ENCODE results near the gene ZNF579. TPM values are rescaled to one million over a fixed set of nuclear protein-coding genes. Genes with fewer than 3 reads are reported as not detected.
A peak's percentile ranks its signal among the peaks of the same experiment; 100 is the strongest.

ZNF579 gene
- total and polyA plus RNA-seq, 10 of the 15 experiments (the other 5 are each of a cell fraction or from before 2014, with no cell fraction given): 0.11 to 11.7 (median 1.5) TPM

DNA sequence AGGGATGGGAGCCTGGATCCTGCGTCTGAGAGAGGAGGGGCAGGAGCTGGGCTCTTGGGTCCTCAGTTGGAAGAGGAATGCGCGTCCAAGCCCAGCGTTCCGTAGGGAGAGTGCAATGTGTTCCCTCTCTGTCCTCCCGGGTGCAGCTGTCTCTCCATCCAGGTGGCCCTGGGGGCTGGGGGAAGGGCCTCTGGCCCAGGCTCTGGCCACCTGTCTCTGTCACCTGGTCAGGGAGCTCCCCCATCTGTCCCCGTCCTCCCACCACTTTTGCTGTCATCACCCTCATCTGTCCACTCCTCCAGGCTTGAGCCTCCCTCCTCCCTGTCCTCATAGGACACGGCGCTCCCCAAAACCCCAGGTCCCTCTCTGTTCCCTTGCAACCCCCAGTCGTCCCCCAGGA is 40.0 kb downstream of the ZNF579 start (continued):
- TF ChIP-seq, protein P1, sequence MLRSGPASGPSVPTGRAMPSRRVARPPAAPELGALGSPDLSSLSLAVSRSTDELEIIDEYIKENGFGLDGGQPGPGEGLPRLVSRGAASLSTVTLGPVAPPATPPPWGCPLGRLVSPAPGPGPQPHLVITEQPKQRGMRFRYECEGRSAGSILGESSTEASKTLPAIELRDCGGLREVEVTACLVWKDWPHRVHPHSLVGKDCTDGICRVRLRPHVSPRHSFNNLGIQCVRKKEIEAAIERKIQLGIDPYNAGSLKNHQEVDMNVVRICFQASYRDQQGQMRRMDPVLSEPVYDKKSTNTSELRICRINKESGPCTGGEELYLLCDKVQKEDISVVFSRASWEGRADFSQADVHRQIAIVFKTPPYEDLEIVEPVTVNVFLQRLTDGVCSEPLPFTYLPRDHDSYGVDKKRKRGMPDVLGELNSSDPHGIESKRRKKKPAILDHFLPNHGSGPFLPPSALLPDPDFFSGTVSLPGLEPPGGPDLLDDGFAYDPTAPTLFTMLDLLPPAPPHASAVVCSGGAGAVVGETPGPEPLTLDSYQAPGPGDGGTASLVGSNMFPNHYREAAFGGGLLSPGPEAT (IDR thresholded peaks at IDR 0.05; ENCODE audit: low read depth): no peak
- TF ChIP-seq JUNB (IDR thresholded peaks at IDR 0.05): no peak
- TF ChIP-seq BHLHE40 (IDR thresholded peaks at IDR 0.05; ENCODE audit: borderline replicate concordance in 1 of 2, low read depth in 2 of 2, low read length in 1 of 2): no peak
- no peak for TF ChIP-seq ATF2 (IDR thresholded peaks at IDR 0.05; ENCODE audit: low read length)
- no peak for TF ChIP-seq PBX3 (IDR thresholded peaks at IDR 0.05; ENCODE audit: insufficient replicate concordance, low read depth, low read length)

DNA sequence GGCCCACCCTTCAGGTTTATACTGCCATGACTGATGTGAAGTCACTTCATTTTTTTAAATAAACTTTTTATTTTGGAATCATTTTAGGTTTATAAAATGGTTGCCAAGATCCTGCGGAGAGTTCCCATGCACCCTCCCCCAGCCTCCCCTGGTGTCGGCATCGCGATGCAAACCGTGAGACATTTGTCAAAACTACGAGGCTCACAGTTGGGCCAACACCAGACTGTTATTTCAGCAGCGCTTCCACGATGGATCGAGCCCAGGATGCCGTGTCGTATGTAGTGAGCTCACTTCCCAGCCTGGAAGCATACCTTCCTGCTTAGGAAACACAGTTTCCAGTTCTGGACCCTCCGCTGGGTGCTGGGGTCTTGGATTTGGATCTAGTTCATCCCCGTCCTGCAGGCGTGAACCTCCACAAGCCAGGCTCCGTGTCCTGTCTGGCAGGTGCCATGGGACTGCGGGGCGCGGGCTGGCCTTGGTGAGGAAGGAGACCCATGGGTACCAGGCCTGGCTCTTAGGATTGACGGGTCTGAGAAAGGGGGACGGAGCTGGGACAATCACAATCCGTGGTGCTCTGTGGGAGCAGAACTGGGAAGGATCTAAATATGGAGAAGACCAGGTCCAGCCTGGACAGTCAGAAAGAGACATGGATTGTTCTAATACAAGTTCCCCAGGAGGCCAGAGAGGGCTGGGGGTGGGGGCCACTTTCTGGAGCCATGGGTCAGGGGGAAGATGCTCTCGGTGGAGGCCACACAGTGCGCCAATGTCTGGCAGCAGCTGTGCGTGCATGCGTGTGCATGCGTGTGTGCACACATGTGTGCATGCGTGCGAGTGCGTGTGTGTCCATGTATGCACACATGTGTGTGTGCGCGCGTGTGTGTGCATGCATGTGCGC is 41.3 kb downstream of the ZNF579 start:
- in situ Hi-C loops (cut with MboI) (no loop called here), intact Hi-C loops (cut with micrococcal nuclease; ENCODE audit: unreplicated experiment) (no loop called here)
- H3K4me3 ChIP-seq: no peak overlapping the region
- H3K4me2 ChIP-seq (ENCODE audit: control insufficient read depth, insufficient read depth): no peak overlapping the region
- TF ChIP-seq BCL3 (IDR thresholded peaks at IDR 0.05; ENCODE audit: borderline replicate concordance, insufficient read depth, low read depth, low read length, poor library complexity, severe bottlenecking): peak; percentile 88
- no peak for TF ChIP-seq YBX1 (IDR thresholded peaks at IDR 0.05)
- no peak for TF ChIP-seq SP1 (IDR thresholded peaks at IDR 0.05; ENCODE audit: low read depth, low read length)
- TF ChIP-seq TCF3 (IDR thresholded peaks at IDR 0.05; ENCODE audit: borderline replicate concordance, insufficient read depth, low read depth, low read length): peak; percentile 51; the same call in 1 of the 2 replicates
- no peaks in the 10 kb centered on the region for H3K79me2 ChIP-seq (ENCODE audit: control insufficient read depth, insufficient read depth, low read length)
- ATAC-seq (no peak), DNase-seq (ENCODE audit: low read depth, low spot score) (no peak), FAIRE-seq (no peak)
- H3K9me3 ChIP-seq (replicated peaks; ENCODE audit: control insufficient read depth, insufficient read depth, low read length): no peaks in the 10 kb centered on the region
- no peak overlapping the region for H2AFZ ChIP-seq (ENCODE audit: control insufficient read depth, low read depth, low read length)
- 71% methylated on average over 33 of the region's 33 CpGs for WGBS (ENCODE audit: insufficient coverage, insufficient replicate concordance, low lambda C conversion rate, missing lambda C conversion rate)
- no peaks in the 10 kb centered on the region for H3K36me3 ChIP-seq (ENCODE audit: control insufficient read depth in 2 of 2, insufficient read depth in 2 of 2, low read length in 1 of 2)
- BruUV-seq (replicated peaks): no TSS peak
- H3K4me1 ChIP-seq (ENCODE audit: control insufficient read depth, insufficient read depth, low read length): no peaks in the 10 kb centered on the region
- RAD21 ChIA-PET (ENCODE audit: unreplicated experiment): no interaction called here
- no peaks in the 10 kb centered on the region for H4K20me1 ChIP-seq (ENCODE audit: control insufficient read depth, insufficient read depth)
- no peak overlapping the region for H3K9ac ChIP-seq (ENCODE audit: control insufficient read depth, insufficient read depth, low read length)
- H3K27me3 ChIP-seq (replicated peaks in 1 of 2; ENCODE audit: control insufficient read depth in 2 of 2, insufficient read depth in 2 of 2, low read length in 1 of 2): no peaks in the 10 kb centered on the region
- POLR2A ChIA-PET: no interaction called here
- CTCF ChIA-PET: no interaction called here
- H3K27ac ChIP-seq (ENCODE audit: control insufficient read depth, insufficient read depth): no peak overlapping the region
- SMC1A ChIA-PET (ENCODE audit: uncharacterized antibody, unreplicated experiment): no interaction called here
